ENCODE measurements around the gene DIDO1.

- TF ChIP-seq EZH2 (IDR thresholded peaks at IDR 0.05; ENCODE audit: borderline replicate concordance, low read length): no peak
- no peak for TF ChIP-seq CTCF (conservative IDR thresholded peaks at IDR 0.05 in 1 of 2, IDR thresholded peaks at IDR 0.05 in 1 of 2; ENCODE audit: extremely low read depth in 1 of 2, insufficient read depth in 1 of 2, low read depth in 1 of 2, low read length in 2 of 2)
Observed at GRCh38 chr20:62859721-62860120, 66.6 kb downstream of the DIDO1 start.

Measured in mammary epithelial cell (primary cell).